H1 (cell line): ENCODE measurements around the gene ZNF619. TPM values are rescaled to one million over a fixed set of nuclear protein-coding genes. Genes with fewer than 3 reads are reported as not detected.

Source experiments
- BCL11A ChIP-seq, 2 experiments: IDR thresholded peaks; one replicate each; pipeline ENCODE4 v1.6.1; 2011; ENCODE audit warnings: low read depth in 2 of 2, low read length in 2 of 2, mild to moderate bottlenecking in 2 of 2
- CBX5 ChIP-seq: fragments of 300-800, 300-1000 bp; sonication (generic); IDR thresholded peaks from 2 replicates; pipeline ENCODE4 v1.7.1; 2016; ENCODE audit warnings: antibody characterized with exemption, low read length, low read depth
- CHD1 ChIP-seq: IDR thresholded peaks from 2 replicates; pipeline ENCODE4 v1.6.1; 2012; ENCODE audit warnings: low read depth, low read length, improper control_type of control experiment
- CREB1 ChIP-seq: IDR thresholded peaks from 2 replicates; pipeline ENCODE4 v1.6.1; 2012; ENCODE audit warnings: inconsistent platforms
- EGR1 ChIP-seq: IDR thresholded peaks from 2 replicates; pipeline ENCODE4 v1.6.1; 2011; ENCODE audit warnings: low read depth, low read length, borderline replicate concordance
- EP300 ChIP-seq, 2 experiments: IDR thresholded peaks; 1 replicate in 1 of 2; 2 replicates in 1 of 2; pipeline ENCODE4 v1.6.1; 2011 to 2012; ENCODE audit warnings: low read depth in 2 of 2, low read length in 2 of 2, mild to moderate bottlenecking in 2 of 2, borderline replicate concordance in 1 of 2, inconsistent platforms in 1 of 2, moderate library complexity in 1 of 2
- GTF2F1 ChIP-seq: IDR thresholded peaks from 2 replicates; pipeline ENCODE4 v1.6.1; 2012; ENCODE audit warnings: low read depth, low read length, improper control_type of control experiment, borderline replicate concordance
- HDAC6 ChIP-seq: IDR thresholded peaks from one replicate; pipeline ENCODE4 v1.7.1; 2012; ENCODE audit warnings: low read depth, mild to moderate bottlenecking, inconsistent platforms, low read length, moderate library complexity
- JUN ChIP-seq: IDR thresholded peaks from 2 replicates; pipeline ENCODE4 v1.6.1; 2011; ENCODE audit warnings: low read depth, mild to moderate bottlenecking, improper control_type of control experiment, low read length
- SIX5 ChIP-seq: IDR thresholded peaks from 2 replicates; pipeline ENCODE4 v1.6.1; 2011; ENCODE audit warnings: mild to moderate bottlenecking, low read depth, low read length
- SRF ChIP-seq: IDR thresholded peaks from 2 replicates; pipeline ENCODE4 v1.6.1; 2011; ENCODE audit warnings: mild to moderate bottlenecking, low read depth, low read length, moderate library complexity
- SUZ12 ChIP-seq: fragments of 200-600 bp; sonication (generic); IDR thresholded peaks from 2 replicates; pipeline ENCODE4 v1.6.1; 2012; ENCODE audit warnings: mild to moderate bottlenecking, inconsistent platforms, low read length, moderate library complexity, mixed read lengths
- TCF12 ChIP-seq: IDR thresholded peaks from 2 replicates; pipeline ENCODE4 v1.6.1; 2011; ENCODE audit warnings: low read depth, mild to moderate bottlenecking, low read length
- polyA plus RNA-seq, 7 experiments: library from polyadenylated mRNA; depleted of rRNA in 3 of 7; stranded (reverse) in 5 of 7; unstranded in 2 of 7; fragments of >200 nt in 5 of 7; fragments of 200-250 nt in 2 of 7; gene quantifications; 1 replicate in 5 of 7; 2 replicates in 1 of 7; 4 replicates in 1 of 7; pipeline versions ENCODE4 v1.2.1 to v1.2.3, GENCODE V29; 2011 to 2013; ENCODE audit warnings: missing spikeins in 2 of 7, mixed read lengths in 2 of 7
- total RNA-seq: library from RNA; stranded (reverse); fragmentation: NEBNext Ultra II Directional; extraction: Animal tissue kit (Norgen Biotek cat#: 25700); gene quantifications from 2 replicates; pipeline ENCODE4 v1.2.1, GENCODE V29; 2021
- TF ChIP-seq, protein P1 (sequence below), 3 experiments: IDR thresholded peaks; 1 replicate in 2 of 3; 2 replicates in 1 of 3; pipeline versions ENCODE4 v1.5.1 to v1.6.1; 2011; ENCODE audit warnings: low read length in 3 of 3, mild to moderate bottlenecking in 3 of 3, inconsistent platforms in 2 of 3, low read depth in 1 of 3, moderate library complexity in 1 of 3; ENCODE audit not compliant: insufficient read depth in 1 of 3; ENCODE audit errors: control extremely low read depth in 1 of 3
- TF ChIP-seq, protein P2 (sequence below): IDR thresholded peaks from 2 replicates; pipeline ENCODE4 v1.6.1; 2011; ENCODE audit warnings: low read length, improper control_type of control experiment
- TF ChIP-seq, protein P3 (sequence below): IDR thresholded peaks from 2 replicates; pipeline ENCODE4 v1.6.1; 2012; ENCODE audit warnings: inconsistent platforms

The ZNF619 gene
- total and polyA plus RNA-seq, 2 of the 8 experiments (the other 6 are each of a cell fraction or from before 2014, with no cell fraction given), result 2.3 to 8.2 TPM

DNA sequence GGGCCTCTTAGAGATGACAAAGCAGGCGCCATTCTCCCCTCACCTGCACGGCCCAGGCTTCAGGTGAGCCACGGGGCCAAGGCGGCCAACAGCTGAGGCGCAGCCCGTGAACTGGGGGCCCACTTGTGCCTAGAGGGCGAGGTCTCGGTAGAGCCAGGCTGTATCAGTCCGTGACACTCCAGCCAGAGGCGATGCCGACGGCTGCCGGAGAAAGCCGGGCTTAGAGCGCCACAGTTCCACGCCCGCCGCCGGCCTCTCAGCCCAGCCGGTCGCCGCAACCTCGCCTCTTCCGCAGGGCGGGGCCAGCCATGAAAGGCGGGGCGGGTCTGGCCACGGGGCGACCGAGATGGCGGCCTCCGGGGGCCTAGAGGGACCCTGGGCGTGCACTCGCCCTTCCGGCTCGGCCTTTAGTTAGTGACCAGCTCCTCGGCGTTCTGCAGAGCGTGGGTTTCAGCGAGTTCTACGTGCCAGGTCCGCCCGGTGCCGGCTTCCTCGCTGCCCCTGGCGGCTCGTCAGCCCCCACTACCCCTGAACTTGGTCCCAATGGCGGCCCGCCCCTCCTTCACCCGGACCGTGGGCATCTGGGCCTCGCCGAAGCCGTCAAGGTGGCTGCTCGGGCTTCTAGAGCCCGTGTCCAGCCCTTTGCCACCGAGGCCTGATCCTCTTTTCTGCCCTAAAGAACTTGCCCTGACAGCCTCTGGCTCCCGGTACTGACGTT is 47.8 kb downstream of the ZNF619 start, which contains the start of gene ZNF621 (continued):
- TF ChIP-seq, protein P1, sequence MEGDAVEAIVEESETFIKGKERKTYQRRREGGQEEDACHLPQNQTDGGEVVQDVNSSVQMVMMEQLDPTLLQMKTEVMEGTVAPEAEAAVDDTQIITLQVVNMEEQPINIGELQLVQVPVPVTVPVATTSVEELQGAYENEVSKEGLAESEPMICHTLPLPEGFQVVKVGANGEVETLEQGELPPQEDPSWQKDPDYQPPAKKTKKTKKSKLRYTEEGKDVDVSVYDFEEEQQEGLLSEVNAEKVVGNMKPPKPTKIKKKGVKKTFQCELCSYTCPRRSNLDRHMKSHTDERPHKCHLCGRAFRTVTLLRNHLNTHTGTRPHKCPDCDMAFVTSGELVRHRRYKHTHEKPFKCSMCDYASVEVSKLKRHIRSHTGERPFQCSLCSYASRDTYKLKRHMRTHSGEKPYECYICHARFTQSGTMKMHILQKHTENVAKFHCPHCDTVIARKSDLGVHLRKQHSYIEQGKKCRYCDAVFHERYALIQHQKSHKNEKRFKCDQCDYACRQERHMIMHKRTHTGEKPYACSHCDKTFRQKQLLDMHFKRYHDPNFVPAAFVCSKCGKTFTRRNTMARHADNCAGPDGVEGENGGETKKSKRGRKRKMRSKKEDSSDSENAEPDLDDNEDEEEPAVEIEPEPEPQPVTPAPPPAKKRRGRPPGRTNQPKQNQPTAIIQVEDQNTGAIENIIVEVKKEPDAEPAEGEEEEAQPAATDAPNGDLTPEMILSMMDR (IDR thresholded peaks at IDR 0.05; ENCODE audit: control extremely low read depth in 1 of 3, insufficient read depth in 1 of 3, low read depth in 1 of 3, low read length in 3 of 3), result no peak; a peak in 1 of 4 replicates
- TF ChIP-seq TCF12 (0 out of 2 replicates have a peak, but pooled peaks have one; percentile 4), CBX5 (no peak), GTF2F1 (0 out of 2 replicates have a peak, but pooled peaks have one; percentile 38), HDAC6 (no peak), EGR1 (peak; percentile 59; the same call in 1 of the 2 replicates), SIX5 (no peak), SRF (no peak), CREB1 (no peak; the same call in 1 of the 2 replicates), JUN (no peak), CHD1 (no peak), SUZ12 (no peak), BCL11A (IDR thresholded peaks at IDR 0.05; ENCODE audit: low read depth in 2 of 2, low read length in 2 of 2) (no peak), EP300 (IDR thresholded peaks at IDR 0.05; ENCODE audit: borderline replicate concordance in 1 of 2, low read depth in 2 of 2, low read length in 2 of 2) (no peak)
- TF ChIP-seq, protein P2, sequence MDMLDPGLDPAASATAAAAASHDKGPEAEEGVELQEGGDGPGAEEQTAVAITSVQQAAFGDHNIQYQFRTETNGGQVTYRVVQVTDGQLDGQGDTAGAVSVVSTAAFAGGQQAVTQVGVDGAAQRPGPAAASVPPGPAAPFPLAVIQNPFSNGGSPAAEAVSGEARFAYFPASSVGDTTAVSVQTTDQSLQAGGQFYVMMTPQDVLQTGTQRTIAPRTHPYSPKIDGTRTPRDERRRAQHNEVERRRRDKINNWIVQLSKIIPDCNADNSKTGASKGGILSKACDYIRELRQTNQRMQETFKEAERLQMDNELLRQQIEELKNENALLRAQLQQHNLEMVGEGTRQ, result peak; percentile 5; the same call in 1 of the 2 replicates
- TF ChIP-seq, protein P3, sequence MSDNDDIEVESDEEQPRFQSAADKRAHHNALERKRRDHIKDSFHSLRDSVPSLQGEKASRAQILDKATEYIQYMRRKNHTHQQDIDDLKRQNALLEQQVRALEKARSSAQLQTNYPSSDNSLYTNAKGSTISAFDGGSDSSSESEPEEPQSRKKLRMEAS, result peak; percentile 80
